Esophagus squamous epithelium (tissue), 4 donors: ENCODE results near the gene TULP4.

Experiments
- POLR2A ChIP-seq, 4 donors: fragments of 450-650 bp; IDR thresholded peaks; one replicate each; pipeline ENCODE4 v1.6.1; 2017; ENCODE audit warnings: antibody characterized with exemption in 4 of 4, mild to moderate bottlenecking in 4 of 4, moderate library complexity in 3 of 4
- TF ChIP-seq, protein P1 (sequence below), 6 experiments: fragments of 450-650 bp in 4 of 6; fragments of 200-600 bp in 2 of 6; sonication (generic) in 2 of 6; IDR thresholded peaks; one replicate each; pipeline ENCODE4 v1.5.1; 2016 to 2019; ENCODE audit warnings: antibody characterized with exemption in 6 of 6, mild to moderate bottlenecking in 4 of 6, moderate library complexity in 4 of 6

DNA sequence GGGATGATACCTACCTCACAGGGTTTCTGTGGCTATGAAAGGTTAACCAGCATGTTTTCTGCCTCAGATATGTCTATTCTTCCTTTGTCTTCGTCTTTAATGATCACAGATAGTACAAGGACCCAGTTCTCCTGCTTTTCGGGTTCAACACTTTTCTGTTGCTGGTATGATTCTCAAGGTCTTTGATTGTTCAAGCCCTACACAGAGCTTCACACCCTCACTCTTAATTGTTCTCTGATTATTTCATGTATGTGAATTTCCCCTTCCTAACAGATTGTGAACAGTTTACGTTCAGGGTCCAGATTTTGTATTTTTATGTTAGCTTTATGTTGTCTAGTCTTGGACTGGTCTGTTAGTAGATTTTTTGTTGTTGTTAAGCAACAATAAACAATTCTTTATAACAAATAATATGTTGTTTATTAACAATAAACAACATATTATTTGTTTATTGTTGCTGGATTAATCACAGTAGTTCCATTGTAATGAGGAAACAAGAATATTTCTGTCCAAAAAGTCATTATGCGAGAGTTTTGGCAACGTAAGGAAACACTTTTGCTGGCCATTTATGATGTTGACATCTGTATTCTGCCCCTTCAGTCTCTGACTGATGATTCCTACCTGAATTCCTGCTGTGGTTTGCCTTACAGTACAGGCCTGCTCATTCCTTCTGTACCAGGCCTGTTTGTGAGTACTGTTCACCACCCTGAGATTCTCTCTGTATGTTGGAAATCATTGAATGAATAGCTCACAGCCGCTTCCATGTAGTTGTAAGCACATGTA, 27.2 kb upstream of the TULP4 start:
- TF ChIP-seq POLR2A (IDR thresholded peaks at IDR 0.05) = no peak
- TF ChIP-seq, protein P1, sequence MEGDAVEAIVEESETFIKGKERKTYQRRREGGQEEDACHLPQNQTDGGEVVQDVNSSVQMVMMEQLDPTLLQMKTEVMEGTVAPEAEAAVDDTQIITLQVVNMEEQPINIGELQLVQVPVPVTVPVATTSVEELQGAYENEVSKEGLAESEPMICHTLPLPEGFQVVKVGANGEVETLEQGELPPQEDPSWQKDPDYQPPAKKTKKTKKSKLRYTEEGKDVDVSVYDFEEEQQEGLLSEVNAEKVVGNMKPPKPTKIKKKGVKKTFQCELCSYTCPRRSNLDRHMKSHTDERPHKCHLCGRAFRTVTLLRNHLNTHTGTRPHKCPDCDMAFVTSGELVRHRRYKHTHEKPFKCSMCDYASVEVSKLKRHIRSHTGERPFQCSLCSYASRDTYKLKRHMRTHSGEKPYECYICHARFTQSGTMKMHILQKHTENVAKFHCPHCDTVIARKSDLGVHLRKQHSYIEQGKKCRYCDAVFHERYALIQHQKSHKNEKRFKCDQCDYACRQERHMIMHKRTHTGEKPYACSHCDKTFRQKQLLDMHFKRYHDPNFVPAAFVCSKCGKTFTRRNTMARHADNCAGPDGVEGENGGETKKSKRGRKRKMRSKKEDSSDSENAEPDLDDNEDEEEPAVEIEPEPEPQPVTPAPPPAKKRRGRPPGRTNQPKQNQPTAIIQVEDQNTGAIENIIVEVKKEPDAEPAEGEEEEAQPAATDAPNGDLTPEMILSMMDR (IDR thresholded peaks at IDR 0.05) = no peak
